ENCODE results near the gene FAM3D.
A peak's percentile ranks its signal among the peaks of the same experiment; 100 is the strongest.

The FAM3D gene

GRCh38 chr3:58628823-58629562, 37.6 kb downstream of the FAM3D start:
- ATAC-seq (no peak), DNase-seq (no peak)
- Mint-ChIP-seq H3K4me3 (no peak overlapping the region), H3K4me1 (no peaks in the 10 kb centered on the region), H3K27ac (no peak overlapping the region), H3K9me3 (no peaks in the 10 kb centered on the region), H3K27me3 (peaks cover 29% of the 10 kb centered on the region)

GRCh38 chr3:58627941-58628340, 38.6 kb downstream of the FAM3D start:
- Mint-ChIP-seq H3K27me3 (peaks cover 18% of the 10 kb centered on the region), H3K27ac (no peak overlapping the region), H3K4me3 (no peak overlapping the region), H3K9me3 (no peaks in the 10 kb centered on the region), H3K4me1 (no peaks in the 10 kb centered on the region)
- ATAC-seq = no peak
- no peak for DNase-seq

DNA sequence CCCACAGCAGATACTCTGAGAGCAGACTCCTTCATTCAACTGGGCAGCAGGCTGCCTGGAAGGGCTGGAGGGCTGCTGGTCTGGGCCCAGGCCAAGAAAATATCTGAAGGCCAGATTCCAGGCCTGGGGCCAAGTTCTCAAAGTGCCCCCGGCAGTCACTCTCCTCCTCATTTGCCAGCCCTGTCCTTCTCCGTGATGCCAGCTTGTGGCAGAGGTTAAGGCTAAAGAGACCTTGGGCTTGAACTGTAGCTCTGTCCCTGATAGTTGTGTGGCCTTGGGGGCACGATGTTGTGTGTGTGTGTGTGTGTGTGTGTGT, 39.0 kb downstream of the FAM3D start:
- Mint-ChIP-seq H3K4me3 (no peak overlapping the region), H3K27ac (no peak overlapping the region), H3K9me3 (no peaks in the 10 kb centered on the region), H3K4me1 (no peaks in the 10 kb centered on the region), H3K27me3 (peaks cover 15% of the 10 kb centered on the region)
- DNase-seq (no peak), ATAC-seq (no peak)

DNA sequence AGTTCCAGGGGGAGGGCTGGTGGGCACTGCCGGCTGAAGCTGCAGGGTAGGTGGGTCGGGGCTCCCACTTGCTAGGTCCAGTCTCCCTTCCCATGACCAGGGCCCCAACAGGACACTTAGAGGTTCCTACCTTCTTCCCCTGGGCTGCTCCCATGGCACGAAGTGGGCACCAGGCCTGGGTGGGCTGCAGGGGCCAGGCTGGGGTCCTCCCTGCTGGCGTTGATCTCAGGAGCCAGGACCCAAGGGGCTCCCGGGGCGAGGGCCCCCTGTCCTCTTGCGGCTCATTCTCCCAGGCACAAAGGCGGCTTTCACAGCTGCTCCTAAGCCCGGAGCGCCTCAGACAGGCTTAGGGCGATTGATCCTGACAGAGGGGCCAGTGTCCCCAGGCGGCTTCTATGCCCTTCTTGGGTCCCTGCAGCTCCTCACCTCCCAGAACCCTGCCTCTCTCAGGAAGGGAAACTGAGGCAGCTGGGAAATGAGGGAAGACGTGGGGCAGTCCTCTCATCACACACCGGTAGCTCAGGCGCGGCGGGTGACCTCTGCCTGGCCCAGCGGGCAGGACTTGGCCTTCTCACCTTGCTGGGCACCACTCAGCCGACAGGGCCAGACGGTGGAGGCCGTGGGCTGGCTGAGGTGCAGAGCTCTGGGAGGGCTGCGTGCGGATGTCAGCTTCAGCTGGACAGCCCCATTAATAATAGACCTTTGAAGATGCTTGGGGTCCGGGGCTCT, 39.6 kb downstream of the FAM3D start:
- H3K4me3 Mint-ChIP-seq = no peak overlapping the region
- H3K27me3 Mint-ChIP-seq = peaks cover 15% of the 10 kb centered on the region
- peak; percentile 21 for ATAC-seq
- DNase-seq = no peak
- no peaks in the 10 kb centered on the region for H3K4me1 Mint-ChIP-seq
- no peaks in the 10 kb centered on the region for H3K9me3 Mint-ChIP-seq
- no peak overlapping the region for H3K27ac Mint-ChIP-seq

GRCh38 chr3:58625196-58625824, 41.3 kb downstream of the FAM3D start:
- ATAC-seq (no peak), DNase-seq (no peak)
- H3K4me3 Mint-ChIP-seq = no peak overlapping the region
- peak overlapping the region in 1 of 2 donors; percentile 64 for H3K27ac Mint-ChIP-seq
- peaks cover under 1% of the 10 kb centered on the region for H3K27me3 Mint-ChIP-seq
- H3K9me3 Mint-ChIP-seq = no peaks in the 10 kb centered on the region
- H3K4me1 Mint-ChIP-seq = no peaks in the 10 kb centered on the region

GRCh38 chr3:58624550-58624949, 42.0 kb downstream of the FAM3D start:
- DNase-seq = no peak
- Mint-ChIP-seq H3K27ac (no peak overlapping the region), H3K4me1 (no peaks in the 10 kb centered on the region), H3K4me3 (no peak overlapping the region), H3K27me3 (no peaks in the 10 kb centered on the region), H3K9me3 (no peaks in the 10 kb centered on the region)
- ATAC-seq = no peak

DNA sequence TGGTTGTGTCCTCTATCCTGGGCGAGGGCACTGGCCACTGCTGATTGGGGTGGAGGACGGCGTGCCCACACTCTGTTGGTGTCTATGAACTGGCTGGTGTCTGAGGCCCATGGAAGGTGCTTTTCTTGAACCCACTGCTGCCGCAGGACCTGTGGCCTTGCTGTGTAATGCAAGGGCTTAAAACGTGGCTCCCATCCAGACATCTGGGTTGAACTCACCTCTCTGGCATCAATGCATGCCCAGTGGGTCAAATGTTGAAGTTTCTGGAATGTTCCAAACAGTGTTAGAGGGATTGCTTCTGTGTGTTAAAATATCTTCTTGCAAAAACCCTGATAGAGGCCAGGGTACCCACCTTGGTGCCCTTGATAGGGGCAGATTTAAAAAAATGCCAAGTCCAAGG, 42.6 kb downstream of the FAM3D start:
- H3K27me3 Mint-ChIP-seq = no peaks in the 10 kb centered on the region
- ATAC-seq (no peak), DNase-seq (no peak)
- no peak overlapping the region for H3K27ac Mint-ChIP-seq
- H3K9me3 Mint-ChIP-seq = no peaks in the 10 kb centered on the region
- H3K4me1 Mint-ChIP-seq = no peaks in the 10 kb centered on the region
- no peak overlapping the region for H3K4me3 Mint-ChIP-seq

DNA sequence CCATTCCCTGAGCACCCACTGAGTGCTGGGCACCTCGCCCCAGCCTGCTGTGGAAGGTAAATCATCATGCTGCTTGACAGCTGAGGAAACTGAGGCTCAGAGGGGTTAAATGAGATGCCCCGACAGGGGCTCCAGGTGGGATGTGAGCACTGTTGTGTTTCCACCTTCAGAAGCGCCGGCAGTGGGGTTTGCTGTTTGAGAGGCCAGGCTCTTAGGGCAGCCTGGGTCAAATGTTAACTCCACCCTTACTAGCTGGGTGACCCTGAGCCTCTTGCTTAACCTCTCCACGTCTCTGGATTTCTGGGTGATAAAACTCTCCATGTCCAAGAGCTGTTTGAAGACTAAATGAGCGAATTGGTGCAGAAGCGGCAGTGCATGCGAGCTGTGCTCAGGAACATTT, 43.1 kb downstream of the FAM3D start:
- H3K27ac Mint-ChIP-seq = no peak overlapping the region

DNA sequence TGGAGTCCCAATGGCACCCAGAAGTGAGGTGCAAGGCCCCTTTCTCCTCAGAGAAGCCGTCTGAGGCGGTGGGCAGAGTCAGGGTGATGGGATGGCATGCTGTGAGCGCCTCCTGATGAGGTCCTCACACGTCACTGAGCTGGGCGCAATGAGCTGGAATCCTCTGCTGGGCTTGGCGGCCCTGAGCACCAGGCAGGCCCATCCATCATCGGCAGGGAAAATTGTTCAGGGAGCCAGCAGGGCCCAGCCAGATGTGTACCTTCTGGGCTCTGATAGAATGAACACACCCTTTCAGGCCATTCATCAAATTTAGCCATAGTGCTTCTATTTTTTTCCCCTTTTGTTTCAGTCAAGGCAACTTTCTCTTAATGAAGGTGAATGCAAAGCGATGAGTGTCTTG, 43.7 kb downstream of the FAM3D start:
- no peak overlapping the region for H3K4me3 Mint-ChIP-seq
- H3K4me1 Mint-ChIP-seq = no peaks in the 10 kb centered on the region
- no peaks in the 10 kb centered on the region for H3K9me3 Mint-ChIP-seq
- no peaks in the 10 kb centered on the region for H3K27me3 Mint-ChIP-seq
- no peak for ATAC-seq
- no peak overlapping the region for H3K27ac Mint-ChIP-seq
- DNase-seq = no peak

More for the DNA sequence above, 43.1 kb downstream of the FAM3D start:
- no peaks in the 10 kb centered on the region for H3K27me3 Mint-ChIP-seq
- no peaks in the 10 kb centered on the region for H3K9me3 Mint-ChIP-seq
- ATAC-seq (no peak), DNase-seq (no peak)
- no peak overlapping the region for H3K4me3 Mint-ChIP-seq
- no peaks in the 10 kb centered on the region for H3K4me1 Mint-ChIP-seq

- H3K27ac Mint-ChIP-seq = no peak overlapping the region
Observed at GRCh38 chr3:58622436-58622835, 44.1 kb downstream of the FAM3D start.

GRCh38 chr3:58621086-58621830, 45.3 kb downstream of the FAM3D start:
- ATAC-seq (no peak), DNase-seq (no peak)
- no peak overlapping the region for H3K4me3 Mint-ChIP-seq
- H3K27me3 Mint-ChIP-seq = no peaks in the 10 kb centered on the region
- no peak overlapping the region for H3K27ac Mint-ChIP-seq
- H3K4me1 Mint-ChIP-seq = no peaks in the 10 kb centered on the region
- no peaks in the 10 kb centered on the region for H3K9me3 Mint-ChIP-seq

More at GRCh38 chr3:58622436-58622835, 44.1 kb downstream of the FAM3D start:
- Mint-ChIP-seq H3K27me3 (no peaks in the 10 kb centered on the region), H3K9me3 (no peaks in the 10 kb centered on the region), H3K4me1 (no peaks in the 10 kb centered on the region), H3K4me3 (no peak overlapping the region)
- ATAC-seq (no peak), DNase-seq (no peak)

DNA sequence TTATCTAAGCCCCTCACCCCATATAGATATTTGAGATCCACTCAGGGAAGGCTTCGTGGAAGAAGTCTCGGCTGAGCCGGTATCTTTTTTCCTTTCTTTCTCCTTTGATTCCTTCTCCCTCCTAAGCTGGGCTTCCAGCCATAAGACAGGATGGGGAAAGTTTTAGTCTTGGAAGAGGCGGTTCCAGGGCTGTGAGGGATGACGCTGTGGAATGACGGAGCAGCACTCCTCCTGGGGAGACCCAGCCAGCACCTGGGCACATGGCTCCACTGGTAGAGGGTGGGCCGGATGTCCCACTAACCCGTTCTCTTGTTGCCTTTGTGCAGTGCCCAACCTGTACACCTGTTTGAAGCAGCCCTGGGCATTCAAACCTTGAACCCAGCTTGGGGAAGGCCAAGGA, 46.2 kb downstream of the FAM3D start:
- Mint-ChIP-seq H3K27ac (no peak overlapping the region), H3K9me3 (no peaks in the 10 kb centered on the region), H3K4me1 (no peaks in the 10 kb centered on the region), H3K27me3 (no peaks in the 10 kb centered on the region), H3K4me3 (no peak overlapping the region)
- no peak for DNase-seq
- no peak for ATAC-seq

- DNase-seq = no peak
- Mint-ChIP-seq H3K9me3 (no peaks in the 10 kb centered on the region), H3K4me3 (no peak overlapping the region), H3K27me3 (no peaks in the 10 kb centered on the region), H3K4me1 (no peaks in the 10 kb centered on the region), H3K27ac (no peak overlapping the region)
- ATAC-seq = no peak
Observed at GRCh38 chr3:58617338-58617761, 49.2 kb downstream of the FAM3D start.

DNA sequence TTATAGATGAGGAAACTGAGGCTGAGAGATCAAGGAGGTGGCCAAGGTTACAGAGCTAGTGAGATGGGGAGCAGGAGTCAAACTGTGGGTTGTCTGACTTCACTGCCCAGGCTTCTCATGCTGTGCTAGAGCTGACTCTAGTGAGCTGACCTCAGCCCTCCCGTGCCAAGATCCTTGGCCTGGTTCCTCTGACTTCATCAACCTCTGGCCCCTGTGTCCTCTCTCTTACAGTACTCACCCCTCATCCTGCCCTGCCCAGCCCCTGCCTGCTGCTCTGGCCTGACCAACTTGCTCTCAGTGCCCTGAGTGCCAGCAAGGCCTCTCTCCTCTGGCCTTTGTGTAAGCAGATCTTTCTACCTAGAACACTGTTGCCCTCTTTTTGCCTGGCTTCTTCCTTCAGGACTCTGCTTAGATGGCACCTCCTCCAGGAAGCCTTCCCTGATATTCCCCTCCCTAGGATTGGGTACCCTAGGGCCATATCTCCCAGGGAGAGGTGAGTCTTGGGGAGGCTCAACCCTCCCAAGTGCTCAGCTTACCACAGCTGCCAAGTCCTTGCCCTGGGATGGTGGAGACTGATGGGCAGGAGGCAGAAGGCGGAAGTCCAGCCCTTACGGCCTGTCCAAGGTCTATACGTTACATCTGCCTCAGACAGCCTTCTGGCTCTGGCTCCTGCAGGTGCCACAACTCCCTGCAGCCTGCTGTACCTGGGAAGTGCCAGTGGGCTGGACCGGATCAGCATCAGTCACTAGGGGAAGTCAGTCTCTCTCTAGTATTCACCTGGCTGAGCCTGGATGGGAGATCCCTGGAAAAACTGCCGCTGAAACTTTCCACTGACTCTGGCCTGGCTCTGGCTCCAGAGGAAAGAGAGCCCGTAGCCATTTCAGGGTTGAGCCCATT, 53.1 kb downstream of the FAM3D start:
- no peak for ATAC-seq
- Mint-ChIP-seq H3K27ac (no peak overlapping the region), H3K27me3 (peaks cover 7% of the 10 kb centered on the region), H3K9me3 (no peaks in the 10 kb centered on the region), H3K4me3 (no peak overlapping the region), H3K4me1 (no peaks in the 10 kb centered on the region)
- no peak for DNase-seq

GRCh38 chr3:58612830-58613229, 53.7 kb downstream of the FAM3D start:
- ATAC-seq (no peak), DNase-seq (no peak)
- no peak overlapping the region for H3K27ac Mint-ChIP-seq
- no peak overlapping the region for H3K4me3 Mint-ChIP-seq
- H3K27me3 Mint-ChIP-seq = peaks cover 7% of the 10 kb centered on the region
- H3K4me1 Mint-ChIP-seq = peaks cover 4% of the 10 kb centered on the region
- H3K9me3 Mint-ChIP-seq = no peaks in the 10 kb centered on the region
